Measurements from ENCODE around the gene TMEM54. TPM values are rescaled to one million over a fixed set of nuclear protein-coding genes. Genes with fewer than 3 reads are reported as not detected.

Gene TMEM54
- polyA plus RNA-seq, 1 experiment: 34.9 TPM

DNA sequence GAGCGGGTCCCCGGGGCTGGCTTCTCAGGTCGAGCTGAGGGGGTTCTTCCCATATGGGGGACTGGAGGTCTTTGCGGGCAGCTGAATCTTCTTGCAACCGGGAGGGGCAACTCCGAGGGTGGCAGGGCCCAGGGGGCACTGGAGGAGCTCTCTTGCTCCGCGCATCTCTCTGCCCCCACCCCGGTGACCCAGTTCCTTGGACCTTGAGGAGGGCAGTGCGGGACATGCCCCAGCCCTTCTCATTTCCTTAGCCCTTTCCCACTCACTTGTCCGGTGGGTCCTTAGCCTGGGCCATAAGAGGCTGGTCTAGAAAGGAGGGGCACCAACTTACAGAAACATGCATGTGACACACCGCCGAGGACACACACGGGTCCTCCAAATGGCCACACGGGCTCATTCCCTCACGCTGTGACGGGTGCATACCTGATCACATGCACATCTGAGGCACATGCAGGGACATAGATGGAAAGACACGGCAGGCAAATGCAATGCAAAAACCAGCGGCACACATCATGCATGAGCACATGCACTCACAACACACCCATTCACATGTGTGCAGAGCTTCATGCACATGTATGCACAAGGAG is 14.3 kb downstream of the TMEM54 start:
- CTCF ChIA-PET: interaction anchor here (0.8 to 3.7 kb wide), 7 partner anchors 8 to 202 kb away, joined by 3 to 13 read pairs (median 5); no protein-coding TSS in a partner anchor
- Histone ChIP-seq H3K36me3 (ENCODE audit: control insufficient read depth, insufficient read depth, low read length) (no peaks in the 10 kb centered on the region), H3K4me3 (ENCODE audit: low read depth, low read length) (no peak overlapping the region), H3K27me3 (ENCODE audit: control insufficient read depth, insufficient read depth, low read length) (peaks cover 24% of the 10 kb centered on the region)
- TF ChIP-seq, protein P1, sequence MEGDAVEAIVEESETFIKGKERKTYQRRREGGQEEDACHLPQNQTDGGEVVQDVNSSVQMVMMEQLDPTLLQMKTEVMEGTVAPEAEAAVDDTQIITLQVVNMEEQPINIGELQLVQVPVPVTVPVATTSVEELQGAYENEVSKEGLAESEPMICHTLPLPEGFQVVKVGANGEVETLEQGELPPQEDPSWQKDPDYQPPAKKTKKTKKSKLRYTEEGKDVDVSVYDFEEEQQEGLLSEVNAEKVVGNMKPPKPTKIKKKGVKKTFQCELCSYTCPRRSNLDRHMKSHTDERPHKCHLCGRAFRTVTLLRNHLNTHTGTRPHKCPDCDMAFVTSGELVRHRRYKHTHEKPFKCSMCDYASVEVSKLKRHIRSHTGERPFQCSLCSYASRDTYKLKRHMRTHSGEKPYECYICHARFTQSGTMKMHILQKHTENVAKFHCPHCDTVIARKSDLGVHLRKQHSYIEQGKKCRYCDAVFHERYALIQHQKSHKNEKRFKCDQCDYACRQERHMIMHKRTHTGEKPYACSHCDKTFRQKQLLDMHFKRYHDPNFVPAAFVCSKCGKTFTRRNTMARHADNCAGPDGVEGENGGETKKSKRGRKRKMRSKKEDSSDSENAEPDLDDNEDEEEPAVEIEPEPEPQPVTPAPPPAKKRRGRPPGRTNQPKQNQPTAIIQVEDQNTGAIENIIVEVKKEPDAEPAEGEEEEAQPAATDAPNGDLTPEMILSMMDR (IDR thresholded peaks at IDR 0.05; ENCODE audit: insufficient read depth, low read depth, low read length): no peak
- POLR2A ChIA-PET: no interaction called here
- no peak for DNase-seq (ENCODE audit: low read depth)

DNA sequence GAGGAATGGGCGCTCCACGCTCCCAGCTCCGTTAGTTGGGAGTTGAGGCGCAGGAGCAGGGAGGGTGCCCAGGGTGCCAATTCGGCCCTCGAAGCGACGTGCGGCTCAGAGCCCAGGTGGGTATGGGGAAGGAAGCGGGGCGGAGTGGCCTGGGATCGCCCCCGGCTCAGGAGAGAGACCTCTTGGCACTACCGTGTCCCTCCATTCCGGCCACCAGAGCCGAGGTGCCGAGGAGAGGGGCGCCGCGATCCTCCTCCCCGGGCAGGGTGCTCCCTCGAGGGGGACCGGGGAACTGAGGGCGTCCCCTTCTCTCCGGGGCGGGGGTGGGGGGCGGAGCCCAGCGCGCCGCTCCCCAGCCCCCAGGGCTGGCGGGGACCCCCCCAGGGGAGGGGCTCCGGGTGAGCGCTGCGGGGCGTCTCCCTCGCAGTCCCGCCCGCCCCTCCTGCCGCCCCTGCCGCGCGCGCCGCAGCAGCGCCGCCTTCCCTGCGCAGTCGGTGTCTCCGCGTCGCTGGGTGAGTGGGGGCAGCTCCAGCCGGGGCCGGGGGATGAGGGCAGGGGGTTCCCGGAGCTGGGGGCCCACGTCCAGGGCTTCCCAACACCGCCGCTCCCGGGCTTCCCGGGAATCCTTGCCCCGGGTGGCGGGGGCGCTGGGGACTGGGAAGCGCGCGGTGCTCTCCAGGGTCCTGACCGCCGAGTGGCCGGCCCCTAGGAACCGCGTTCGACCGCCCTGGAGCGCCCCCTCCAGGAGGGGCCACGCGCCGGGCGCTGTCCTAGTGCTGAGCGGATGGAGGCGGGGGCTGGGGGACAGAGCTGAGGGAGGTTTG is 15.0 kb downstream of the TMEM54 start, which contains the start of gene HPCA:
Gene HPCA (plus strand): TSS at position 488 of the 824 bp plus-strand sequence. CDS start 2,408 bp downstream, outside the sequence.
- ChIA-PET POLR2A (no interaction called here), CTCF (interaction anchor here (0.8 to 3.7 kb wide), 8 partner anchors 9 to 202 kb away, joined by 3 to 13 read pairs (median 5); no protein-coding TSS in a partner anchor)
- H3K27me3 ChIP-seq (ENCODE audit: control insufficient read depth, insufficient read depth, low read length): peaks cover 22% of the 10 kb centered on the region
- H3K36me3 ChIP-seq (ENCODE audit: control insufficient read depth, insufficient read depth, low read length): no peaks in the 10 kb centered on the region
- H3K4me3 ChIP-seq (ENCODE audit: low read depth, low read length): no peak within 1 kb of the TSS; the same call in 1 of the 2 replicates
- no peak for DNase-seq (ENCODE audit: low read depth)
- TF ChIP-seq, protein P1 (IDR thresholded peaks at IDR 0.05; ENCODE audit: insufficient read depth, low read depth, low read length): peak; percentile 81

DNA sequence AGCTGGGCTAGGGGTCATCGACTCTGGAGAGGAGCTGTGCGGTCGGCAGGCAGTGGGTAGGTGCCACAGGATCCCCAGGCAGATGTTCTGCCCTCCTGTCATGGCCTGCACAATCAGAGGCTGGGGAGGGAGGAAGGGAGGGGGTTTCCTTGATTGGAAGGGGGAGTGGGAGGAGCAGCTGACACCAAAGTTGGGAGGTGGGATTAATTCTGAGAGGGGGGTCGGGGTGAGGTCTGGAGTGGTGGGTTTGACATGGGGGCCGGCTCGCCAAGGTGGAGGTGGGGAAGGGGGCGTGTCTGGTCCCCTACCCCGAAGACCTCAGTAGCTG is 15.5 kb downstream of the TMEM54 start:
- H3K36me3 ChIP-seq (ENCODE audit: control insufficient read depth, insufficient read depth, low read length): no peaks in the 10 kb centered on the region
- ChIA-PET POLR2A (no interaction called here), CTCF (interaction anchor here (1.2 to 3.7 kb wide), 4 partner anchors 9 to 201 kb away, joined by 5 to 13 read pairs (median 8); no protein-coding TSS in a partner anchor)
- DNase-seq (ENCODE audit: low read depth): no peak
- H3K27me3 ChIP-seq (ENCODE audit: control insufficient read depth, insufficient read depth, low read length): peaks cover 19% of the 10 kb centered on the region
- H3K4me3 ChIP-seq (ENCODE audit: low read depth, low read length): no peak overlapping the region
- TF ChIP-seq, protein P1 (IDR thresholded peaks at IDR 0.05; ENCODE audit: insufficient read depth, low read depth, low read length): no peak

DNA sequence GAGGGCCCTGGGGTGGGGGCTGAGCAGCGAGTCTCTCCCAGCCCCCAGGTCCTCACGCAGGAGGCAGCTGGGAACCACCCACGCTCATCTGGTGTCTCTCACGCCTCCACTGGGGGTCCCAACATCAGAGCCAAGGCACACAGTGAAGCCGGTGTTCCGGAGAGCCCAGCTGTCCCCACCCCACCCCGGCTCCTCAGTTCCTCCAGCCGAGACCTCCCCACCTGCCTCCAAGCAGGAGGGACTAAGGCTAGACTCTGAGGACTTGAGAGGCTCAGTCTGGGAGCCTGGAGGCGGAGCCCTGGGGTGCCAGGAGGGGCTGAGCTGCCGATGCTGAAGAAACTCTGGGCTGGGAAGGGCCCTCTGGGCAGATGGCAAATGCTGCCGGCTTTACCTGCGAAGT is 16.5 kb downstream of the TMEM54 start:
- H3K36me3 ChIP-seq (ENCODE audit: control insufficient read depth, insufficient read depth, low read length): no peaks in the 10 kb centered on the region
- ChIA-PET POLR2A (no interaction called here), CTCF (interaction anchor here (0.5 to 3.7 kb wide), 5 partner anchors 8 to 393 kb away, joined by 3 to 11 read pairs (median 5); no protein-coding TSS in a partner anchor)
- no peak overlapping the region for H3K4me3 ChIP-seq (ENCODE audit: low read depth, low read length)
- peaks cover 19% of the 10 kb centered on the region for H3K27me3 ChIP-seq (ENCODE audit: control insufficient read depth, insufficient read depth, low read length)
- TF ChIP-seq, protein P1 (IDR thresholded peaks at IDR 0.05; ENCODE audit: insufficient read depth, low read depth, low read length): no peak
- no peak for DNase-seq (ENCODE audit: low read depth)

DNA sequence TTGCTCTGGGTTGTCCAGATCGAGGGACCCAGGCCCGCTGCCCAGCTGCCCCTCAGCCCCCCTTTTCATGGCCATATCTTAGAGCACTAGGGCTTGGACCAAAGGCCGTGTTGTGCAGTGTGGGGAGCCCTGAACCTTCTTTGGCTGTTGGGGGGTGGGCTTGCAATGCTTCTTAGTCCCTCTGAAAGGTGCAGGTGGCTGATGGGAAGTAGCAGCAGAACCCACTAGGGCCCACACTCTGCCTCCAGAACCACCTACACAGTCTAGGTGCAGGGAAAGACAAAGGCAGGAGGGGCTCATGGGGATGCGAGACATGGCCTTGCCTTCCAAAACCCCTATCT is 17.2 kb downstream of the TMEM54 start:
- POLR2A ChIA-PET: no interaction called here
- TF ChIP-seq, protein P1 (IDR thresholded peaks at IDR 0.05; ENCODE audit: insufficient read depth, low read depth, low read length): no peak
- Histone ChIP-seq H3K27me3 (ENCODE audit: control insufficient read depth, insufficient read depth, low read length) (peaks cover 17% of the 10 kb centered on the region), H3K36me3 (ENCODE audit: control insufficient read depth, insufficient read depth, low read length) (no peaks in the 10 kb centered on the region), H3K4me3 (ENCODE audit: low read depth, low read length) (no peak overlapping the region)
- CTCF ChIA-PET: interaction anchor here (0.5 kb wide), 1 partner anchor 394 kb away, joined by 3 read pairs; no protein-coding TSS in a partner anchor
- DNase-seq (ENCODE audit: low read depth): no peak

All from BJ (cell line).